ENCODE data around the gene TNFSF15.

Gene TNFSF15

DNA sequence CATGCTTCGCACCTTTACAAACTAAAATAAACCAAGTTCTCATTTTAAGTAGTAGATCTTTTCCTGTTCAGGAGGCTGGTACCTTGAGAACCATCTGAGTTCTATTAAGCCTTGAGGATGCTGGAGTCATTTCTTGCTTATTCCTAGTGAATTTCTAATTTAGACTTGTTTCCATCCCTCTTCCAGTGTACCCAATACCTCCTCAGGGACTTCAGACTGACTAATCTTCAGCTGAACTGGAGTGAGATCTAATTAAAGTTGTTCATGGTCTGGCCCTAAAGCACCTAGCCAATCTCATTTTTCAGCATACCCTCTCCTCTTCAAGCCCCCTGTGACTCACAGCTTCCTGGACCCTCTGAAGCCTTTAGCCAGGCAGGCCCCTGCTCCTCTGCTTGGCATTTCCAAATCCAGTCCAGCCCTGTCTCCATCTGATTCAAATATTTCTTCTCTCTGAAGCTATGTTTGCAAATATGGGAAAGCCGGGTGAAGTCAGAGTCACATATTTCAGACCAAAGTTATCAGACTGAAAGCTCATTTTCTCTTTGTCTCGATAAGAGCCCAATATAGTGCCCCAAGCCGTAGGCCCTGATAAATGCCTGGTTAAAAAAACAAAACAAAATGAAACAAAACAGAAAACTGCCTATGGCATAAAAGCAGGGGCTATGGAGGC lies 19.4 kb upstream of the TNFSF15 start:
- no peak for DNase-seq (ENCODE audit: low spot score)

DNA sequence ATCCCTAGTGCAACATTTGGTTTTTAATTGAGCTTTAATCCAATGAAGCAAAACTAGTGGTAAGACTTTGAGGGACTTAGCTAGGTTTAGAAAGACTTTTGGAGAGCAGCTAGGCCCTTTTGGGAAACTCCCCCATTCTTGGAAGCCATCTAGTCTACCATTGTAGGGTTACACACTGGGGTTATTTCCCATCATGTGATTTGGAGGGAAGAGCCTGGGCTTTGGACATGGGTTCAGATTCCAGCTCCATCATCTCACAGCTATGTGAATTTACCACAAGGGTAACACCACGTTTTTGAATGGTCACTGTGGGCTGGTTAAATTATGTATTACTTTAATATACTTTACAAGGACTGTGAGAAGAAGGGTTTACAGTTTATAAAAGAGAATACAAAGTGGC lies 18.3 kb upstream of the TNFSF15 start:
- no peak for DNase-seq (ENCODE audit: low spot score)

DNA sequence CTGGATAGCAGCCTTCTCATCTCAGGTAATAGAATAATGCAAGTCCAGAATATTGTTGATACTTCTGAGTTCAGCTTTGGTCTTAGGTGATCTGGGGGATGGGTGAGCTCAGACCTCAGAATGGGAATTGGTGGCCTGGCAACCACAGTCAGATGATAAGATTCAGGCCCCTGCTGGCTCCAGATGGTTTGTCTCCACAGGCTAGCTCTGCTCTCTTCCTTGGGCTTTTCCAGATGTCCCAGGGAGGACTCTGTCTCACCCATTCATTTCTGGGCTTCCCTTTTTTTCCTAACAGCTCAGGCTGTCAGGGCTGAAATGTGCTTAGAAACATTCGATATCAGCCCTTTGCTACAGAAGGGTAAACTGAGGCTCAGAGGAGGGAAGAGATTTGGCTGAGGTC lies 17.6 kb upstream of the TNFSF15 start:
- no peak for DNase-seq (ENCODE audit: low spot score)

DNA sequence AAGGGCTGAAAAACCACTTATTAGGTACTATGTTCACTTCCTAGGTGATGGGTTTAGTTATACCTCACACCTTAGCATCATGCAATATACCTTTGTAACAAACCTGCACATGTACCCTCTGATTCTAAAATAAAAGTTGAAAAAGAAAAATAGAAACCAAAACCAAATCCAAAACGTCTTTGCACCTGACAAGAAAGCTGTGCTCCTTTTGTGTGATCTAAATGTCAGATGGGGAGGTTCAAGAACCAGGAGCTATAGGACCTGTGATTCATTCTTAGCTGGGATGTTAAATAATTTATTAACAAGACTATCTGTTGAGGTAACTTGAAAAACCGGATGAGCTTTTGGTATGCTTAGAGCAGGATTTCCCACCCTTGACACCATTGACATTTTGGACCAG lies 16.9 kb upstream of the TNFSF15 start:
- no peak for DNase-seq (ENCODE audit: low spot score)

DNA sequence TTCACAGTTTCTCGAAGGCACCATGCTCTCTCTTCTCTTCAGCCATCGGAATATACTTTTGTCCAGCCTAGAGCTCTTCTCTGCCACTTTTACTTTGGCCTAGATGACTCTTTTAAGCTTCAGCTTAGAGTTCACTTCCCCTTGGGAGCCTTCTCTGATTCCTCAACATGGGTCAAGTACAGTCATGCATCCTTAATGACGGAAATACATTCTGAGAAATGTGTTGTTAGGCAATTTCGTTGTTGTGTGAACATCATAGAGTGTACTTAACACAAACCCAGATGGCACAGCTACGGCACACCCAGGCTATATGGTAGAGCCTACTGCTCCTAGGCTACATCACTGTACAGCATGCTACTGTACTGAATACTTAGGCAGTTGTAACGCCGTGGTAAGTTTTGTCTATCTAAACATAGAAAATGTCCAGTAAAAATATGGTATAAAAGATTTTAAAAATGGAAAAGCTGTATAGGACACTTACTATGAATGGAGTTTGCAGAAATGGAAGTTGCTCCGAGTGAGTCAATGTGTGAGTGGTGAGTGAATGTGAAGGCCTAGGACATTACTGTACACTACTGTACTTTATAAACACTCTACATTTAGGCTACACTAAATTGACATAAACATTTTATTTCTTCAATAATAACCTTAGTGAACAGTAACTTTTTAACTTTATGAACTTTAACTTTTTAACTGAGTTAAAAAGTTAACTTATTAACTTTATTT lies 15.1 kb upstream of the TNFSF15 start:
- no peak for DNase-seq (ENCODE audit: low spot score)

DNA sequence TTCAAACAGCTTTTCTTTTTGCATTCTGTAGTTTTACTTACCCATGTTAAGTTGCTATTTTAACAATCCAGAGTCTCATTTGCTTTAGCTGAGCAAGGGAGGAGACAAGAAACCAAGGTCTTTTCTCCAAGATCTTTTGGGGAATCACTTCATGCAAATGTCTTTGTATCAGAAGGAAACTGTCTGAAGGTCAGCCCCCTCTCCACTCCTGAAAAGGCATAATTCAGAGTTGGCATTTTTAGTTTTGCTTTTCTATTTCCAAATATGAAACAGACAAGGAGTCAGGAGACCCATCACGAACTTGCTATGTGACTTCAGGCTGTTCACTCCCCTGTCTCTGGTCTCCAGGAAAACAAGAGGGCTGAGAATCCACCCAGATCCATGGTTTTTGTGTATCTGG lies 12.3 kb upstream of the TNFSF15 start:
- no peak for DNase-seq (ENCODE audit: low spot score)

DNA sequence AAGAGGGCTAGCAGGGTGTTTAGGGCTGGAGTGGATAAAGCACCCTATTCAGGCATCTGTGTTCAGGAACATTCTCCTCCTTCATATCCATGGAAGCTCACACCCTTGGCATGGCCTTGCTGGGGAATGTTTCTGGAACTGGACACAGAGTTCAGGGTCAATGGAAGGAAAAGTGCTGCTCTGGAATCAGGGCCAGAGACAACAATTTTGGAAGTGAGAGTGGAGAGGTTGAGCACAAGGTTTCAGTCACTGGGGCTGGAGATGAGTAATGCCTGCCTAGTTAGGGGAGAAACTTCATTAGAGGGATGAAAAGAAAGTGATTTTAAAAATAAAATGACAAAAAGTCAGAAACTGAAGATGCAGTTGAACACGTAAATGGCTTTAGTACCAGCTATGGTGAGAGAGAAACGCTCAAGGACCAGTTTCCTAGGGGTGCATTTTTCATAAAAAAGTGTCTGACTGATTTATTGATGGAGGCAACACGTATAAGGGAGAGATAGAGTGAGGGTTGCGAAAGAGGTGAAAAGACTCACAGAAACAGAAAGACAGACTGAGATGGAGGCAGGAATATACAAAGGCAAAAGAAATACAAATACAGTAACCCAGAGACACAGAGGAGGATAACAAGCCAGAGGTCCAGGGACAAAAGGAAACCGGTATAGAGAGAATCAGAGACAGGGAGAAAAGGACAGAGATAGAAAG lies 8.0 kb upstream of the TNFSF15 start:
- no peak for DNase-seq (ENCODE audit: low spot score)

DNA sequence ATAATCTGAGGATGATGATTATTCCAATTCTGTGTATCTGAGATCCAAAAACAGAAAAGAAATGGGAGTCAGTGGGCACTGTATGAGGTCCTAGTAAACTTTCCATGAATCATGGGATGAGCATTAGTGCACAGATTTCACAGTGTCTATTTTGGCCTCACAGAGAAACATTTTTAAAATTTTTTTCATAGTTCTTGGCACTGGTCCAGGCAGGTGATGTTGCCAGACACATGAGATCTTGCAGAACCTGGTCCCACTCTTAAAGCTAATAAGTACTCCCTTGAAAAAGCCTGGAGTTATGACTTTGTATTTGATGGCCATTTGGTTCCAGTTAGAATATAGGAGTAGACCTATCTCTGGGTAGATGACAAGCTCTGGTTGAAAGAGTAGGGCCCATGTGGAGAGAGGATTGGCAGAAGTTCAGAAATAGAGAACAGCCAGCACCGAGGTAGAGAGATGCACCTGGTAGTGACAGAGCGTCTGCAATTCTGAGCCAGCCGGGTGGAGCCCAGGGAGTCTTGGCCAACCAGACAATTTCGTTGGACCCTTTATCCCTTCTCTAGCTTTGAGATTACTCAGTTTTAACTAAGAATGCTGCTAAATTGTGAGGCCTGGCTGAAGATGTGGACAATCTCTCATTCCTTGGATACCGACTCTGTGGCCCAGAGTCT lies 6.3 kb upstream of the TNFSF15 start:
- DNase-seq (ENCODE audit: low spot score), result no peak

DNA sequence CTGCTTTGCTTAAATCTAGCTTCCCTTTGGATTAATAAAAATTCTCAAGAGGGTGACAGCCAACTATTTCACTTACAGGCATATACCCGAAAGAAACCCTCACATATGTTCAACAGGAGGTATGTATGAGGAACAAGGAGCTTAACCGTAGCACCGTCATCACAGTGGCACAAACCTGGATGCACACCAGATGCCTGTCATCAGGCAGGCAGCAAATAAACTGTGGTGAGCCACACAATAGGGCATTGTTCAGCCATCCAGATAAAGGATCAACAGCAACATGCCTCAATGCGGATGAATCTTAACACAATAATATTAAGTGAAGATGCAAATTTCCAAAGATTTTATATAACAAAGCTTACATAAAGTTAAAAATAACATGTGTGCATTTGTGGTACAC lies 5.5 kb upstream of the TNFSF15 start:
- DNase-seq (ENCODE audit: low spot score), result no peak

DNA sequence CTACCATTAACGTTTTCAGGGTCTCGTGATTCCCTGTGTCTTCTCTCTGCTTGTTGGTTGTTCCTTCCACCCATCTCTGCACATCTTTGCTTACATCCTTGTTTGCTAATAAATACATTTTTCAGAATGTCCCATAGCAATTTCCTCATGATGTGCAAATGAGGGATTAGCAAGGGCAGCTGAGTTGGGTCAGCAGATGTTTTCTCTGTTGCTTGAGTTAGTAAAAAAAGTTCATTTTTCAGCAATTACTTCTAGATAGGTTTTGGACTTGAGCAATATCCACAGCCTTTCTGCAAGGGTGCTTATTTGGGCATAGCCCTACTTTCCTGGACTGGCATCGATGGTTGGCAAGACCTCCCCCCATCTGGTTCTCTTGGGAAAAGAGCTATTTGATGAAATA lies 4.8 kb upstream of the TNFSF15 start:
- no peak for DNase-seq (ENCODE audit: low spot score)

DNA sequence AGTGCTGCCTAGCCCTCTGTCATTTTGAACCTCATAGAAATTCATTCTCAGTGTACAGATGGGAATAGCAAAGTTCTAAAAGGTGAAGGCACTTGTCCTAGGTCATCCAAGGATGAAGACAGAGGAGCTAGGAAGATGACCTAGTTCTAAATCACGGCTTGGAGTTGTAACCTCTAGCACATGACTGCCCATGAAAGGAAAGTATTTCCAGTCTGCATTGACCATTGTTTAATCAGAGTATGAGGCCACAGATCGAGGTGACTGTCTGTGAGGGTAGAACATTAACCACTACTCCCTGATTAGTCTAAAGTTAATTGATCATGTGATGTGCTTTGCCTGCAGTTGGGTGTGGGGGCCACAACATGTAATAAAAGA lies 674 bp upstream of the TNFSF15 start:
- DNase-seq (ENCODE audit: low spot score), result no peak

DNA sequence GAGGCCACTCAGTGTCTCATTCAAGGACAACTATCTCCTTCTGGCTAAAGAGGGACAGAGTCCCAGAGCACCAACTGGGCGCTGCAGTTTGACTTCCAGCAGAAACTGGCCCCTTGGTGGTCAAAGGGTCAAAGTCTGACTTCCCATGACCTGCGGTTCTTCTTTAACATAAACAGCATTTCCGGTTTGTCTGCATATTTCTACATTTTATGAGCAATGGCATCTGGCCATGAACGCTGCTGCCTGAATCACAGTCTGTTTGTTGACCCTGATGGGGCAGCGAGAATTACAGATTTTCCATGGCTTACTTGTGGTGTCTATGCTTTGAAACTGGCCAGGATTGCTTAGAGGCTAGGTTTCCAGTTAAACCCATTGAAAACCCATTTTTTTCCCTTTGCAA lies 1.3 kb downstream of the TNFSF15 start:
- peak; percentile 87 for DNase-seq (ENCODE audit: low spot score)

DNA sequence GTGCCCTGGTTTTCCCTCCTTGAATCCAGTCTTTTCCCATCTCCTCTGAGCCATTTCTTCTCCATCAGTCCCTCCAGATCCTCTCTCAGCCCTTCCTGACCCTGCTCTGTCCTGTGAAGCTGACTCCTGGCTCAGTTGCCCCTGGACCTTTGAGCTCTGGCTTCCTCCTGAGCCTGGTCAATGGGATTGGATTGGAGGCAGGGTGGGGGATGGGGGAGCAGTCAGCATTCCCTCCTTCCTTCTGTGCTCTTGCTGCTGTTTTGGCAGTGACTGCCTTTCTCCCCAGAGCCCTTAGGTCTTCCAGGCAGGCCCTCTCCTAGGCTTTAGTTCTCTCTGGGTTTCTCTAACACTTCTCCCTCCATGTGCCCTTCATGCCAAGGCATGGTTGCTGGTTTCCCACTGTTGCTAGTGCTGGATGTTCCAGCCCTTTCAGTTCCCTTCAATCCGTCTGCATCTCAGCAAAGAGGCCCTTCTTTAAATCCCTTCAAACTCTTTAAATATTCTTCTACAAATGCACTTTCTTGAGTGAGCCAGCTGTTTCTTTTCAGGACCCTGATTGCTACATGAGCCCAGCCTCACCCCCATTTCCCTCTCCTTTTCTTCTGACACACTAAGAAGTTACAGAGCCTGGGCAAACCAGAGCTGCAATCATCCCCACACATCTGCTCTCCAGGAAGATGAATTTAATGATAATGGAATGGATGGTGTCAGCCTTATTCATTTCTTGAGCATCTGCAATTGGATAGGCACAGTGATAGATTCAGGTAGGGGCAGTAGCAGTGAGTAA lies 2.2 kb downstream of the TNFSF15 start:
- no peak for DNase-seq (ENCODE audit: low spot score)

DNA sequence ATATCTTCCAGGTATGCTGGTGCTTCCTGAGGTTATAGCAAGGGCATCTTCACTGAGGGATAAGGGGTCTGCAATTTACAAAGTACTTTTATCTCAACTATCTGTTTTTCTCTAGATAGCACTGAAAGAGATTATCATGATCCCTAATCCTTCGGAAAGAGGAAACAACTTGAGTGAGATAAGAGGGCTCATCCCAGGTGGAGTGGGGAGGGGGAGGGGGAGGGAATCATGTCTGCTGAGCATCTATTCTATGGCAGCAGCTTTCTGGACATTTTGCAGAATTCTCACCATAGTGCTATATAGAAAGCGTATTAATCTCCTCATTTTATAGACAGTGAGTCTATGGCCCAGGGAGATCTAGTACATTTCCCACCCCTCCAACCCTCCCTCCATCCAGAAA lies 5.9 kb downstream of the TNFSF15 start:
- DNase-seq (ENCODE audit: low spot score), result no peak

DNA sequence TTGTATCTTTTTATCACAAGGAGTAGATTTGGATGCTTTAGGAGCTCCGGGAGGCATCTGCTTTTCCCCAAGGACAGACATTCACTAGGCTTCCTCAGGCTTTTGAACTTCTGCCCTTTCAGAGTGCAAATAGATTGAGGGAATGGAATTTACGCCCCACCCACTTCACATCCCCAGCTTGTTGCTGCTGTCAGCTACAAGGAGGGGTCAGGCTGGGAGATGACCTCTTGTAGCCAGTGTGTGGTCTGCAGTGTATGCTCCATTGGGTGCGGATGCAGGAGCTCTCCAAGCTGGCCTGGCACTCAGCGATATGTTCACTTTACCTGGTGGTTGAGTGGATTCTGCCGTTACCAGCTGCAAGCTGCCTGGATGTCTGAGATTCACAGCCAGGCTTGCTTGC lies 6.4 kb downstream of the TNFSF15 start:
- DNase-seq (ENCODE audit: low spot score), result no peak

DNA sequence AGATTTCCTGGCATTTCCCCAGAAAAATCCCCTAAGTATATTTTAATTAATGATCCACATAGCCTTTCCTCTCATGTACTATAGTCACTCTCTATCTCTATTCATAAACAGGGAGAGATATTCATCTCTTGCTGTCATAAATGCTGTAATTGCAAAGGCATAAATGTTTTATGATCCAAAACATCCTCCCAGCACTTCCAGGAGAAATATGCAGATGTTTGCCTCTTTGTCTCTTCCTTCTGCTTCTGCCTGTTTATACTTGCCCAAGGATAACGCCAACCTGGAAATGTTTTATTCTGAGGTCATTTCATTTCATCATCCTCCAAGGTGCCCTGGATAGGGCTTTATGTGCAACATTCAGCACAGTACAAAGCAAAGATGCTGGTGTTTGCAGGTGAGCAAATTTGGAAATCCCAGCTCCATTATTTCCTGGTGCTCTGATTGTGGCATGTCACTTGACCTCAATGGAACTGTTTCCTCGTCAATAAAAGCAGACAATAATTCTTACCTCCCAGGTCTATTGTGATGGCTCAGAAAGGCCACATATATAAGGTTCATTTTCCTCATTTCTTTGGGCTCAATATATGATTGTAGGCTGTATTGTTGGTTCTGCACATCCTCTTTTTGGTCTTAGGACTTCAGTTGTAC lies 6.9 kb downstream of the TNFSF15 start:
- DNase-seq (ENCODE audit: low spot score), result no peak

DNA sequence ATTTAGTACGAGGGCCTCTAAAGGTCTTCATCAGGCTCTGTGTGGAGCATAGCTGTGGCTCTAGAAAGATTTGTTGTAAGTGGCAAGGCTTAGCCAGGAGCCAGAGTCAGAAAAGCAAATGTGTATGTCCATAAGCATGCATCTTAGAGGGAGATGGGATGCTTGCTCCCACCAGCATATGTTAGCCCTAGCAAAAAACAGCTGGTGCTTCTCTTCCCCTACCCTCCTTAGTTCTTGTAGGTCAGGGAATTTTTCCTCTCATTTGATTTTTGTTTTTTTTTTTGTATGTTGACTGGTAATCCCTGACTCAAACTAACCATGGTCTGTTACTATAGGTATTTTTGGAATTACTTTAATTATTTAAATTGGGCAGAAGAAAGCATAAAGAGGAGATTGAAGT lies 7.7 kb downstream of the TNFSF15 start:
- no peak for DNase-seq (ENCODE audit: low spot score)

DNA sequence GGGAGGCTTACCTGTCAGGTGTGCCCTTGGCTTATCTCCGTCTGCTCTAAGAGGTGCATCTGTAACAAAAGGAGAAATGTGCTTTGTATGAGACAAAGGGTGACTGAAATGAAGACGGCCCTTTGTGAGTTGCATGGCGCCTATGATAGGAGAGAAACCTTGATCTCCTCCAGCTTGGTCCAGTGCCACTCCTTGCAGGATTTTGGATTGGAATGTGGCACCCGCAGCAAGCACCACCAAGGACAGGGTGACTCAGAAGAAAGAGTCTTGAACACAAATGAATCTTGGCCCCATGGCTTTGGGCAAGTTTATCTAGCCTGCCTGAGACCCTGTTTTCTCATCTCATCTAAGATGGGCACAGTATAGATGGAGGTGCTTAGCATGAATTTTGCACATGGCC lies 13.4 kb downstream of the TNFSF15 start:
- DNase-seq (ENCODE audit: low spot score), result no peak

DNA sequence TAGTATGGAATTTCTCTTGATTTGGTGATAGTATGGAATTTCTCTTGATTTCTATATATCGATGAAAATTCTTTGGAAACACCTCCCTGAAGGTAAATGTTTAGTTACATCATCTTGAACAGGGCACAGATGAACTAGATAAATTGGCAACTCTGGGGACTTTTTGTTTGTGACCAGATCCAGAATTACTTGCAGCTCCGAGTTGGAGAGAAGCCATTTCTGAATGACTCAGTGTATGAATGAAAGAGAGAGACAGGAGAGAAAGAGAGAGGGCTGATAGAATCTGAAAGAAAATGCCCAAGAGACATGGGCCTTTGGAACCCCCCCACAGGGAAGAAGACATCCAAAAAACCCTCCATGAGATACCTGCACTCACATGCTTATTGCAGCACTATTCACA lies 14.1 kb downstream of the TNFSF15 start:
- no peak for DNase-seq (ENCODE audit: low spot score)

DNA sequence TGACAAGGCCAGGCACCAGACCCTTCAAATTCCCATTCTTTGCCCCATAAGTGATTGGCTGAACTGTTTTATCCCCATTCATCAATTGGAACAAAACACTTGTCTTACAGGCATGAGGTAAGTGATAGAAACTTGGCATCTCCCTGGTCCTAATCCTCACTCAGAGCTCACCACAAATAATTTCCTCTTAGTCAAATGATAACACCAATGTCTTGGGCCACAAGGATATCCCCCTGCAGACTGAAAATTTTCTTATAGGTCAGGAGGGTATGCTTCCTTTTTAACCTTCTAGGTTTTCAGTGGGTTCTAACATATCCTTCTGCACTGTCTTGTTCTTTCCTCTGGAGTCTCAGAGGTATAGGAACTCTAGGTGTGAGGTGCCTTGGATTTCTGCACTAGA lies 14.5 kb downstream of the TNFSF15 start:
- DNase-seq (ENCODE audit: low spot score), result no peak

DNA sequence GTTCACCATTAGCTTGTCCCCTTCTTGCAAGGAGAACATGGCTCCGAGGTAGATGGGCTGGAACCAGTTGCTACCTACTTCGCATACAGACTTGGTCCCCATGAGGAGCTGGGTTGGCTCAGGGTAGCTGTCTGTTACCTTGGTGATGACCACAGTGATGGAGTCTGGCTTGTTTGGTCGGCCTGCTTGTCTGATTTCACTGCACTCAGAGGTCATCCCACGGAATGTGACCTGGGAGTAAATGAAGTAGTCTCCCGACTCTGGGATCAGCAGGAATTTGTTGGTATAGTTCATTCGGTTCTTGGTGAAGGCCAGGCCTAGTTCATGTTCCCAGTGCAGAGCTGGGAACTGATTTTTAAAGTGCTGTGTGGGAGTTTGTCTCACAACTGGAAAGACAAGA lies 15.3 kb downstream of the TNFSF15 start:
- no peak for DNase-seq (ENCODE audit: low spot score)

DNA sequence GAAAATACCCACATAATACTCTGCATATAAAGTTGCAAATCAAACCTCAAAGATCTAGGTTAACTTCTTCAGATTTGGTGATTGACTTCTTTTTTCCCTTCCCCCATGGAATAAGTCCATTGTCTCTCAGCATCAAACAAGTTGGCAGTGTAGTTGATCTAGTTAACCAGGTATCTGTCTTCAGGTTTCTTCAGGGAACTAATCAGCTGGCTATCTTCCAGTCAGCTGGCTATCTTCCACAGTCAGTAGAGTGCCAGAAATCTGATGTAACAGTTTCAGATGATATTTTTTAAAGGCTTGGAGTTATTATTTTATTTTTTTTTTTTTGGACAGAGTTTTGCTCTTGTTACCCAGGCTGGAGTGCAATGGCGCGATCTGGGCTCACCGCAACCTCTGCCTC lies 16.8 kb downstream of the TNFSF15 start:
- no peak for DNase-seq (ENCODE audit: low spot score)
